ENCODE measurements around the gene TDRD1.

The TDRD1 gene

DNA sequence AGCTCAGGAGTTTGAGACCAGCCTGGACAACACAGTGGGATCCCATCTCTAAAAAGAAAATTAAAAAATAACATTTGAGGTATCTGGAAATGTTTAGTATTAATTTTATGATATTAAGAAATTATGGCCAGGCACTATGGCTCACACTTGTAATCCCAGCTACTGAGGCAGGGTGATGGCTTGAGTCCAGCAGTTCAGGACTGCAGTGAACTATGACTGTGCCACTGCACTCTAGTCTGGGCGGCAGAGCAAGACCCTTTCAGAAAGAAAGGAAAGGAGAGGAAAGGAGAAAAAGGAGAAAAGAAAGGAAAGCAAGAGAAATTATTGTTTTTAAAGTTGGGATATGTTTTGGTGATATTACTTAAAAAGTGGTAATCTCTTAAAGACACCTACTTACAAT, 2.6 kb upstream of the TDRD1 start:
- DNase-seq (ENCODE audit: low spot score) = no peak

DNA sequence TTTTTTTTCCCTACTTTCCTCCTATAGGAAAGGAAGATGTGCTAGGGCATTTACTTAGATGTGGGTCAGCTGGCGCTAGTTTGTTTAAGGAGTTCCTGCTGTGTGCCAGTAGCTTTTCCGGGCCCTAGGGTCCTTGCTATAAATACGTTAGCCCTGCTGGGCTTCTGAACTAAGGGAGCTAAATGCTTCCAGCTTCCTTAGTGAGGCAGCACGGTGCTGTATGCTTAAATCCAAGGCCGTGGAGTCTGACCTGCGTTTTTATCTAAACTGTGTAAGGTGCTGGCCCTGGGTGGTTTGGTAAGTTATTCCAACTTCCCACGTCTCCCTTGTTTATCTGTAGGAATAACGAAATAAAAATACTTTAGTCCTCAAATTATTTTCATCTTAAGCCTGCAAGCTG, 594 bp downstream of the TDRD1 start:
- DNase-seq (ENCODE audit: low spot score) = no peak

DNA sequence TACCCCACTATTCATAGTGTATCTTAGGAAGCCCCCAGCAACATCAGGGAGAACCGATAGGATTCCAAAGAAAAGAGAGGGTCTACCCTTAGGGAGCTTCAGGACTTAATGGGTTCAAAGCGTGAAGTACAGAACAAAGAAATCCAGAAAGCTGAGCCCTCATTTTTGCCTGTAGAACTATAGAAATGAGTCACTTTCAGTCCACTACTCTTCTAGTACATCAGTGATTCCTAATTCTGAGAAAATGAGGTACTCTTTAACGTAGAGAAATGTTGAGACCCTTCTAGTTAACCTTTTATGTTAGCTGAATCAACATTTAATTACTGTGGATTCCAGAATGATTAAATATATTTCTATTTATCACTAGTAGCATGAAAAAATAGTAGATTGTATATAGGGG, 1.8 kb downstream of the TDRD1 start:
- DNase-seq (ENCODE audit: low spot score) = no peak

DNA sequence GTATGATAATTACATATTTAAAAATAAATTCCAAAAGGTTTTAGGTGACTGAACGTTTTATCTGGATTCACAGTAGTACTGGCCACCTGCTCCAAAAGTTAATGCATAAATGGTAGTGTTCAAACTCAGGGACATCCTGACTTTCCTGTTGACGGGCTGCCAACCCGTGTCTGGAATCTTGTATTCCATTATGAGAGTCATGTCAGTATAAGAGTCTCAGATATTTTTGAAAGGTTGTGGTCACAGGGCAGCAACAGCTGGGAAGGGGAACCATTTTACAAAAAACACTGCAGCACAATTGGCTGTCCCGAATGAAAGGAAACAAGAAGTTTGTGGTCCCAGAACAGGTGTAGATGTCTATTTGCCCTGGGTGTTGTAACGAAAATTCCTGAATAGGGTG, 2.8 kb downstream of the TDRD1 start:
- no peak for DNase-seq (ENCODE audit: low spot score)

DNA sequence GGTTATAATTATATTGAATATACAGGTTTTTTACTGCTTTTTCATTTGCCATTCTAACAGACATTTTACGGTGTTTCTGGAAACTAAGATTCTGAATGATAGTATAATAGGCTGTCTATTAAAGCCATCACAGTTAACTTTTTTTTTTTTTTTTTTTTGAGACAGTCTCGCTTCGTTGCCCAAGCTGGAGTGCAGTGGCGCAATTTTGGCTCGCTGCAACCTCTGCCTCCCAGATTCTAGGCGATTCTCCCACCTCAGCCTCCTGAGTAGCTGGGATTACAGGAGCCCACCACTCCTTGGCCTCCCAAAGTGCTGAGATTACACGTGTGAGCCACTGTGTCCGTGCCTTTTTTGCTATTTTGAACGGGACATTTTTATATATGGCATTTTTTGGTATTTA, 4.4 kb downstream of the TDRD1 start:
- no peak for DNase-seq (ENCODE audit: low spot score)

DNA sequence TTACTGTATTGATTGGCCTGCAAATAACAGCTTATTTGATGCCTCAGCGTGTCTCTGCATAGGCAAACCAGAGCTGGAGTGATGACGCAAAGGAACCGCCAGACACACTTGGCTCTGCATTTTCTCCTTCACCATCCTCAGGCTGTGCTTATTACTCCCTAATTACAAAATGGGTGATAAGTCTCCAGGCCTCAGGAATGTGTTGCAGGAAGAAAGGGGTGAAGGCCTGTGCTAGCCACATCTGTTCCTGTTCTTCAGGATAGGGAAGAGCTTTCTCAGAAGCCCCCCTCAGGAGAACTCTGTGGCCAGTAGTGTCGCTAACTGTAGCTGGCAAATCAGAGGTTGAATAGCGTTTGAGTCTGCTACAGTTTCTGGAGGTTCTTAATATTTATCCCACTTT, 5.1 kb downstream of the TDRD1 start:
- no peak for DNase-seq (ENCODE audit: low spot score)

DNA sequence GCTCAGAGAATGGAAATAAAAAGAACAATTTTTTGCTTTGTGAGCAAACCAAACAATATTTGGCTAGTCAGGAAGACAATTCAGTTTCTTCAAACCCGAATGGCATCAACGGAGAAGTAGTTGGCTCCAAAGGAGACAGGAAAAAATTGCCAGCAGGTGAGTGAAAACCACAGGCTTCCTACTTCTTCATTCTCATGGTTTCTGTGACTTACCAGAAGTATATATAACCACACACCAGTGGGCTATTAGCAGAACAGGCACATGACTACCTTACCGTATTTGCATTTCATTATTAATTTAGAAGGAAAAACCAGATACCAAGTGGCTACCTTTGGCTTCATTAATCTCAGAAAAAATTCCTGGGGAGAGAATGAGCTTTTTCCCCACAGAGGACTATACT, 8.8 kb downstream of the TDRD1 start:
- no peak for DNase-seq (ENCODE audit: low spot score)

DNA sequence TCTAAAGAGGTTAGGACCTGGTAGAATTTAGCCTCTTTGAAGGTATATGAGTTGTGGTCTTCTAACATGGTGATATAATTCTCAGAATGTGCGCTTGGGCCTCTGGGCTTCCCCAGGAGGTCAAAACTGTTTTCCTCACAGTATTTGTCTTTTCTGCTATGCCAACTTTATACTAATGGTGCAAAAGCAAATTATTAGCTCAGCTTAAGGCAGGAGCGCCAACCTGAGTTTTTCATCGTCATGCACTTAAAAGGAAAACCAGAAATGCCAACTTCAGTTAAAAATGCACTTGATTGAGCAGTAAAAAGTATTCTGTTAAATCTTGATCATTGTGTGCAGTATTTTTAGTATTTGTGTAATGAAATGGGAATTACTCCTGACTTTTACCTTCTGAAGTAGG, 9.7 kb downstream of the TDRD1 start:
- DNase-seq (ENCODE audit: low spot score) = no peak

DNA sequence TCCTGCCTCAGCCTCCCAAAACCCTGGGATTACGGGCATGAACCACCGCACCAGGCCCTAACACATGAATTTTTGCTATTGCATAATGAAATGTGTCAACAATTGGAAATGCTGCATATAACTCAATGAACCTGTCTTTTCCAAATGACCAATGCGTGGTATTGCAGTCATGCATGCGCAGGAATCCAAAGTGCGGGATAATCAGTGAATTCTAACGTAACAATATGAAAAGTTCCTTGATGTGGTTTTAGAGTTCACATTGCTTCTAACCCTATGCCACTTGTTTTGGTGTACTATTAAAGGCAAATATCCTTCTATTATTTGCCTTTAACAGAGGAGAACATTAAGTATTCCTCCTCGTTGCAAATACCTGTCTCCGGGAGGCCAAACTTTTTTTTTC, 10.5 kb downstream of the TDRD1 start:
- no peak for DNase-seq (ENCODE audit: low spot score)

DNA sequence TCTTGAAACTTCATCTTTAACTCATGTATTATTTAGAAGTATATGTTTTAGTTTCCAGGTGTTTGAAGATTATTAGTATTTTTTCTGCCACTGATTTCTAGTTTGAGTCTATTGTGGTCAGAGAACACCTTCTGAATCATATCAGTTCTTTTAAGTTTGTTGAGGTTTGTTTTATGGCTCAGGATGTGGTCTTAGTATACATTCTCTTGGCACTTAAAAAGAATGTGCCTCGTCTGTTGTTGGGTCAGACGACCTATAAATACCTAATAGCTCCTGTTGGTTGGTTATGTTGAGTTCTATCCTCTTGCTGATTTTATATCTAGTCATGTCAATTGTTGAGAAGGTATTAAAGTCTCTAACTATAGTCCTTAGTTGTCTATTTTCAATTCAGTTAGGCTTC, 15.9 kb downstream of the TDRD1 start:
- no peak for DNase-seq (ENCODE audit: low spot score)

DNA sequence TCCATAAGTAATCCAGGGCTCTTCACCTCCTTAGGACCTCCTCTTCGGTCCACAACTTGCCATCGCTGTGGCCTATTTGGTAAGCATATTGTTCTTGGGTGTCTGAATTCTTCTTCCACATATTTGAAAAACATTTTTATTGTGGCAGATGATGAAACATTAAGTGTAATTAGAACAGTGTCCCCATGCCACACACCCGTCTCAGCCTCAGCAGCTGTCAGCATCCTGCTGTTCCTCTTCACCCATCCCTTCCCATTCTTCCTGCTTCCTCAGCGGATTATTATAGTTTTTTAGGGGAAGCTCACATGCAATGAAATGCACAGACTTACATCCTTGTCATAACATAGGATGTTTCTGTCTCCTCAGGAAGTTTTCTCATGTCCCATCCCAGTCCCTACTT, 20.1 kb downstream of the TDRD1 start:
- no peak for DNase-seq (ENCODE audit: low spot score)

DNA sequence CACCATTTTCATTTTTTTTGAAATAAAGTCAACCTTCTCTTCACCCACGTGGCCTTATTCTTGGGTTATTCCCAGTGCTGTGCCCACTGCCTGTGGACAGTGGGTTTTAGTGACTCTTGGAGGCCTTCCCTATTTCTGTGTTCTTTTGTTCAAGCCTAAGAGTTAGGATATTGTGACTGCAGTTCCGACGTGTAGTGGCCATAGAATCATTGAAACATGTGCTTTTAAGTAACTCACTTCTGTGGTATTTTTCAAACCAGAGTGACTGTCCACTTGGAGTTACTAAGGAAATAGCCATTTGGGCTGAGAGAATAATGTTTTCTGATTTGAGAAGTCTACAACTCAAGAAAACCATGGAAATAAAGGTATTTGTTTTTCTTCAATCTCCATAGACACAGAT, 23.7 kb downstream of the TDRD1 start:
- DNase-seq (ENCODE audit: low spot score) = no peak

DNA sequence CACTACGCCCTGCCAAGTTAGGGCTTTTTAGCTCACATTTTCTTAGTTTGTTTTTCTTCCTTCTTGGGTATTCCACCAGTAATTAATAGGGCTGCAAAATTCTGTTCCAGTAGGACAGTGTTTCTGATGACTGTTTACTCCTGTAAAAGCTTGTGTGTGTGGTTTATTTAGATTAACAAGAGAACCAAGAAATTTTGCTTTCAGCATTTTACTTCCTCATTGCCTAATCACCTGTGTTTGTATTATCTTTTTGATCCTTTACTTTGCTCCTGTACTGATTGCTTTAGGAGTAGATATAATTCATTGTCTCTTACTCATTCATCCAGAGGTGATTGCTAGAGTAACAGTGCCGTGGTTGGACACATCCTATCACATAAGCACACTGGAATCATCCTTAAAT, 27.7 kb downstream of the TDRD1 start:
- no peak for DNase-seq (ENCODE audit: low spot score)

DNA sequence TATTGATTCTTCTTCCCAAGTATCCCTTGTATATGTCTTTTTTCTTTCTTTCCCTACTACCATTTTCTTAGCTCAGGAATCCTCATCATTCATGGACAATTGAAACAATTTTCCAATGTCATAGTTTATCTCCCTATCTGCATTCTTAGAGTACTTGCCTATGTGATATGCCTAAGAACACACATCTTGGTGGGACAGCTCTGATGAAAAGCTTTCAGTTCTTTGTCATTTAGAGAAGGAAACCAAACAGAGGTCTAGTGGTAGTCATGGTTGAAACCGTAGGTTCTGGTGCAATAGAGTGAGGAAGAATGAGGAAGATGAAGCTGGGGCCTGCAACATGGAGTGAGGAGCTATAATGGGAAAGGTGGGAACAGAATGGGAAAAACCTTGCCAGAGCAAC, 28.2 kb downstream of the TDRD1 start:
- DNase-seq (ENCODE audit: low spot score) = no peak

DNA sequence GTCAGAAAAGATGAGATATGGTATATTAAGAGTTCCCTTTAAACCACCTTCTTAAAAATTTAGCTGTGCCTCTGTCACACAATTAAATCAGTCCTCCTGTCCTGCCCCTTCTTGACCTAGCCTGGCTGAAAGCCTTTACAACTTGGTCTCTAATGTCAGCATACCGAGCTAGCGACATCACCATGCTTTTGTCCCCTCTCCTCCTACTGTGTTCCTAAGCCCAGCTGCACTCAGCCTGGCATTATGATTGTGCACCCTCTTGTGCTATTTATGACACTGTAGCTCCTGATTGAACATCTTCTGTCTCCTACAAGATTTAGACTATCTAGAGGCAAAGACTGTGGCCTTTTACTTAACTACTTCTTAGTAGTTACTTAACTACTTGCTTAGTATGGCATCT, 29.2 kb downstream of the TDRD1 start:
- no peak for DNase-seq (ENCODE audit: low spot score)

DNA sequence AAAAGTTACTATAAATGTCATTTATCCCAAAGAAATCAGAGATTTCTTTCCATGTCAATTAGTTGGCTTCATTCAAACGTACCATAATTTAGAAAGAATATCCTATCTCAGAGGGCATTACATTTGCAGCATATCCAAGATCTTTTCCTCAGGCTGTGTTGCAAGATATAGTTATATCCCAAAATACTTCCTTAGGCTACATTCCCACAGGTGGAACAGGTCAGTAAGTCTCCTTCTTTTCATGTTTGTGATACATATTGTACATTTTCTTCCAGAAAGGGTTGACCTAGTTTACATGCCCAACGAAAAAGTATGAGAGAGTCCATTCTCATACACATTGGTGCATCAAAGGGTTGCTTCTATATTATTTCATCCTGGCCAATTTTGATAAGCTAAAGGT, 33.0 kb downstream of the TDRD1 start:
- DNase-seq (ENCODE audit: low spot score) = no peak

DNA sequence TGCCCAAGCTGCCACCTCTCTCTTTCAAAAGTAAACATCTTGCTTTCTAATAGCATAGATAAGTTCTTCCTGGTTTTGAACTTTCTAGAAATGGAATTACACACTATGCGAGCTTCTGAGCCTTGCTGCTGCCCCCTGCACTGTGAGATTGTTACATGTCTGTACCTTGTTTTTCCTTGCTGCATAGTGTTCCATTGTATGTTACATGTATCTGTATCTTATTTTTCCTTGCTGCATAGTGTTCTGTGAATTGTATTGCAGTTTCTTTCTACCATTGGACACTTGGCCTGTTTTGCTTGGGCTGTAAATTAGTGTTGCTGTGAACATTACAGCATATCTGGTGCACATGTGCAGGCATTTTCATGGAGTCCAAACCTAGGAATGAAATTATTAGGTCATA, 35.9 kb downstream of the TDRD1 start:
- no peak for DNase-seq (ENCODE audit: low spot score)

DNA sequence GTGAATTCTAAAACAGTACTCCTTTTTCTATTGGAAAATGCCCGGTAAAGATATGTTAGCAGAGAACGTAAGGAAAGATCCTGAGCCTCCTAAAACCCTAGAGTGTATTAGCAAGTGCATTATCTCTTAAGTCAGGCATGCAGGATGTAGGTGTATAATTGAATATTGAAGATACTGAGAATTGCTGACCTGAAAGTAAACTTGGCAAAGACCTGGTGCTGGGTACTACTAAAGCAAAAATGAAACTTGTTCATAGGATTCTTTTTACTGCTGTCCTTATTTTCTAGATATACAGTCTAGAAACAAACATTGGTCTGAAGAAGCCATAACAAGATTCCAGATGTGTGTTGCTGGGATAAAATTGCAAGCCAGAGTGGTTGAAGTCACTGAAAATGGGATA, 41.1 kb downstream of the TDRD1 start:
- DNase-seq (ENCODE audit: low spot score) = no peak

DNA sequence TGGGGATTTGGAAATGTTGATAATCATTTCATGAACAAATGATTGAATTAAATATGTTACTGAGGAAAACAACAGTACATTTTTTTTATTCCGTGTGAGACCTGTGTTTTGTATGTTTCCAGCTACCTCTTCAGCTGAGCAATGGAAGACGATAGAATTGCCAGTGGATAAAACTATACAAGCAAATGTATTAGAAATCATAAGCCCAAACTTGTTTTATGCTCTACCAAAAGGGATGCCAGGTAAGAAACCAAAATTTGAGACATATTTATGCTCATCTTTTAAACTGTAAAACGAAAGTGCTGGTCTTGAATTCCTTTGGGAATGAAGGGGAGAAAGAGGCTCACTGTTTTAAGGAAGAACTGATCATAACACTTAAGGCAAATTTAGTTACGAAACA, 42.1 kb downstream of the TDRD1 start:
- DNase-seq (ENCODE audit: low spot score) = no peak

DNA sequence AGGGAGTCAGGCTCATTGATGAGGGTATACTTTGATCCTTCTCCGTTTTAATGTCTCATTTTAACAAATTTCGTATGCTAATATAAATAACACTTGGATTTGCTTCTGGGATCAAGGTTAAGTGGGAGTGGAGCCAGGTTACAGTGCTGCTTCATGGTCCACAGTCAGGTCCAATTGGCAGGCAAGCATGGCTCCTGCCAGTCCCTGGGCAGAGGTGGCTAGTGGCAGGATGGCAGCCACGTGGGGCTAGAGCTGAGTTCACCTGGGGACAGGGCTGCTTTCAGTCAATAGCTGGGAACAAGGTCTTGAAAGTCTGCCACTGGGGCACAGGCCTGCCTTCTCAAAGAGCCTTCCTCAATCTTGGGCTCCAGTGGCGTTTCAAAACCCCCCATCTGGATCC, 43.9 kb downstream of the TDRD1 start:
- DNase-seq (ENCODE audit: low spot score) = no peak

DNA sequence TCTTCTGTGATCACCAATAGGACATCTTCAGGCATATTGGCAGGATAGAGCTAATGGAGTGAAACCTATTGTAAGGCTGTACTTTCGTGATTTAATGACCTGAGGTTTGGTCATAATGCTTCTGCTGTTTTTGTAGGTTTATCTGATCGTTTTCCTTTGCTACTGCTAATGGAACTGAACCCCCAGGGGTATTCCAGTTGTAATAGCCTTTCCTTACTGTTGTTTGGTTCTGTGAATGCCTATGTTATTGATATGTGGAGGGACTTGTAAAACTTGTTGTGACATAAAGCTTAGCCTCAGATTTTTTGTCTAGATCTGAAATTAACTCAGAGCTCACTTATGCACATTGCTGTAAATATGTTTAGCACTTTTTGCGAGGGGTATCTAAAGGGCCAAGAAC, 49.0 kb downstream of the TDRD1 start:
- no peak for DNase-seq (ENCODE audit: low spot score)

DNA sequence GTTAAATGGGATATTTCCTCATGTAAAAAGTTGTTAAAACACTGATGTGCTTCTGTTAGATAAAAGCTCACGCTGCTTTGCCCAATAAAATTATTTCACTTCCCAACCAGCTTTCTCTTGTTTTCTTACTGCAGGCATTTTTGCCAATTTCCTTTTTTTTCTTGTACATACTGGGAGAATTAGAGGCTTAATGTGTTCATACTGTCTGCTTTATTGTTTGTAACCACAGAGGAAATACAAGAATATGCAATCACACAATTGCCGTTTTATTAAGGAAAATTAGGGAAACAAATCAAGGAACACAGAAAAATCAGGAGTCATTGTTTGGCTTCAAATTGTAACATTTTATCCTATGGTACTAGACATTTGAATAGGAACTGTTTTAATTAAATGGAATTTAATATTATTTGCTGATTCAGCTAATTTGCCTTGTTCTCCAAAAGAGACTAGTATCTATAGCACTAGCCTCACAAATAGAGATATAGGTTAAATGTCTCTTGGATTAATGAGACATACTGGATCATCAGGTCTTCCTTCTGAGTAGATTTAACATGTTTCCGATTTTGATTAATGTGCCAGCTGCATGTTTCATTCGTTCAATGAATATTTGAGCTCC, 53.5 kb downstream of the TDRD1 start:
- DNase-seq (ENCODE audit: low spot score) = no peak

DNA sequence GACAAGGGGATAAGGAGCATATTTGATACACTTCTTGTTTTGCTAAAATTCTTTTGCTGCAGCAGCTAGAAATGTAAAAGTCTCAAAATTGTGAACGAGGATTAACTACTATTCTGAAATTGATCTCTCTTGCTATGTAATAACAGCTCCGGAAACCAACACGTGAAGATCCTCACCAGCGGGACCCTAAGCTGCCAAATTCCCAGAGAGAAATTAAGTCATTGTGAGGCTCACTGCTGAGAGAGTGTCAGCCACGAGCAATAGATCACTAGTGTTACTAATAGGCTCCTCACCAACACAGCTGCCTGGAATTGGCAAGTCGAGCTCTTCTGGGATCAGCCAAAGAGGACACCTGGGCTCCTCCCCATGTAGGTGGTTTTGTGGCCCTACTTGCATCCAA, 54.3 kb downstream of the TDRD1 start:
- DNase-seq (ENCODE audit: low spot score) = no peak

DNA sequence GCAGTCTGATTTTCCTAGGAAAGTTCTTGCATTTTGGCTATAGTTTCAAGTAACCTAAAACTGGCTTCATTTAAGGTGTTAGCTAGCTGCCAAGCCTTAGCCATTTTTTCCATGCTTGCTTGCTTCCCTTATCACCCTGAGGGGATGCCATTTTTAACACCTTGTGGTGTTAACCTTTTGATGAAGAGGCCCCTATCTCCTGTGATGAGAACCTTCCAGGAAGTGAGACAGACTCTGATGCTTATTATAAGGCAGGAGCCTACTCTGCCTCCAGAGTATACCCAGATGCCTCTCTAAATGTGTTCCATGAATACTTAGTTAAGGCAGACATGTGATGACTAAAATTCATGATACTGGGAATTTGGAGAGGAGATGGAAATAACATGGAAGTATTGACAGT, 55.0 kb downstream of the TDRD1 start:
- no peak for DNase-seq (ENCODE audit: low spot score)
